Fibroblast of the conjunctiva (primary cell): ENCODE measurements around the gene ATCAY.
"Not testable (repeated sequence)": the region's sequence is repeated elsewhere in the genome, so short reads cannot be mapped to it uniquely, and the experiment has no call there.

Source experiments
- DNase-seq: peaks from one replicate; pipeline ENCODE4 v3.0.0-alpha.2; 2010; ENCODE audit warnings: low read depth

The ATCAY gene

DNA sequence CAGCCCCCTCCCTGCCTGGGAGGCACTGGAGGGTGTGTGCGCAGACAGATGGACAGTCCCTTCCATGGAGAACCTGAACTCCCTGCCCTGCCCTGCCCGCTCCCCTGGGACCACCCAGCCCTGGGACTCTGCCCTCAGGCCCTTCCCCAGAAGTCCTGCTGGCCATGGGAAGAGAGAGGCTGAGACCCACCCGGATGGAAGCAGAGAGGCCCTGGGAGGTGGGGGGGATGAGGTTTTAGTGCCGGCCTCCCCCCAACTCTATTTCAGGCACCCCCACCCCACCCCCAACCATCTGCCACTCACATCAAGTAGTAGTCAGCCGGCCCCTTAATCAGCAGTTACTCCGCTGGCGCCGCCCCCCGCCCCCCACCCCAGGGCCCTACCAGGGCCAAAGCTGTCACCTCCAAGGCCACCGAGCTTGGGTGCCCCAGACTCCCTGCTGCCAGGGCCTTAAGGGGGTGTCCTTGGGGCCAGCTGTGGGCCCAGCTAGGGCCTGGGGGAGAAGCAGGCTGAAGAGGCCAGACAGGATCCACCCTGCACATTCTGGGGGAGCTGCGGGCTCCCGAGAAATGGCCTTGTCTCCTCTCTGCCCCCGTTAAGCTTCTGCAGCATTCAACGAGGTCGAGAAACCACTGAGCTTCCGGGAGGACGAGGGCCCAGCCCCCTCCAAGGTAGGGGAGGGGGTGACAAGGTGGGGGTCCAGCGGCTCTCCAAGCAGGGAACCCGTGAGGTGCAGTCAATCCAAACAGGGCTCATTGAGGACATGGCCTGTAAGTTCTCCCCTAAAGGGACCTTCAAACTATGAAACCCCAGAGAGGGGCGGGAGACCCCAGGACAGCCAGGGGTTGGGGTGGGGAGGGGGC lies 69.7 kb downstream of the ATCAY start:
- no peak for DNase-seq

DNA sequence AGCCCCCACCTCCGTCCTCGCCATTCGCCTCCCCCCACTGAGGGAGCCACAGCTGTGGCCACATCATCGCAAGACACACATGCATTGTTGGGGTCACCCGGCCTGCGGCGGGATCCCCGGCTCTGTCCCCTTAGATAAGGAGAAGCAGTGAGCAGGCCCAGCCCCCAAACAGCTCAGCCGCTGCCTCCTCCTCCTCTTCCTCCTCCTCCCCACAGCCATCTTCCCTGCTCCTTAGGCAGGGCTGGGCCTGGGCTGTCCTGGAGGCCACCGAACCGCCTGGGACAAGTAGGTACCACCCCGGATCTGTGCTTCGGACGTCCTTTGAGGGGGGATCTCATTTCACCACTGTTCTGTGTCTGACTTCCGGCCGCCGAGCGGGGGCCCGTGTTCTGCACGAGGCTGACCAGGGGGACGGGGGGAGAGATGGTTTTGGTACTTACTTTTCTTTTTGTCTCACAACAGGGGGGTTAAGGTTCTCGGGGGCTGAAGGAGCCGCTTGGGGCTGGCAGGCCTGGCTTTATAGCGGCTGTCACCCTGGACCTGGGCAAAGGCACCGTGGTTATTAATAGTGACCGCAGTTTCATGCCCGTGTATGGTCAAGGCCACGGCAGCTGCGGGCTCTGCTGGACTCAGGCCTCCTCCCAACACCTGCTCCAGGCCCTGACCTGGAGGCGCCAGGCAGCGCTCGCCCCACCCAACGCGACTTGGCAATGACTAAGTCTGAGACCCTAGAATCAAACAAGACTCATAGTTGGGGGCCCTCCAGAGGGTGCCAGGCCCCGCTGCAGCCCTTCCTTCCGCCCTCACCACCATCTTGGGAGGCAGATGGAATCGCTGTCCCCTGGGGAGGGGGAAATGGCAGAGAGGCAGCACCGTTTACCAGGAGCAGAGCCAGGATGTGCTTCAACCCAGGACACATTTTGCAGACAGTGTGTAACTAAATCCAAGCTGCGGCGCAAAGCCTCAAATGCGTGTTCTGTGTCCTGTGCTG lies 70.7 kb downstream of the ATCAY start:
- no peak for DNase-seq

DNA sequence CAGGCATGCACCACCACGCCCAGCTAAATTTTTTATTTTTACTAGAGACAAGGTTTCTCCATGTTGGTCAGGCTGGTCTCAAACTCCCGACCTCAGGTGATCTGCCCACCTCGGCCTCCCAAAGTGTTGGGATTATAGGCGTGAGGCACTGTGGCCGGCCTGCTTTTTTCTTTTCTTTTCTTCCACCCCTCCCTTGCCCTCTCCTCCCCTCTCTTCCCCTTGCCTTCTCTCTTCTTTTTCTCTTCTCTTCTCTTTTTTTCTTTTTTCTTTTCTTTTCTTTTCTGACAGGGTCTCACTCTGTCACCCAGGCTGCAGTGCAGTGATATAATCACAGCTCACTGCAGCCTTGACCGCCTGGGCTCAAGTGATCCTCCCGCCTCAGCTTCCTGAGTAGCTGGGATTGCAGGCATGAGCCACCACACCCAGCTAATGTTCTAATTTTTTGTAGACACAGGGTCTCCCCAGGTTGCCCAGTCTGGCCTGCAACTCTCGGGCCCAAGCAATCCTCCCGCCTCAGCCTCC lies 72.3 kb downstream of the ATCAY start:
- not testable (repeated sequence) for DNase-seq

DNA sequence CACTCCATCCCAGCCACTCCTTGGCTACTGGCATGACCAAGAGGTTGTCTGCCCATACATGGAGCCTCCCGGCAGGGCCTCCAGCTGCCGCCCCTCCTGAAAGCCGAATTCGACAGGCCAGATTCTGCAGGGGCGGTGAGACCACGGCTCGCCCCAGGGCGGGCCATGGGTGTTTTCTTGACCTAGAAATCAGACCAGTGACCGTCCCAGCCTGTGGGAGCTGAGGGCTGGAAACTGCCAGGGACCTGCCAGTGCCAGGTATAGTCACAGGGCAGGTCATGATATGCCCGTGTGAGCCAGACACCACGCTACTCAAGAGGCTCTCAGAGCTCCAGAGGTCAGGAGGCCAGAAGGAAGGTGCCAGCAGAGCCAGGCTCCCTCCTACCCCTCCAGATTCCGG lies 73.6 kb downstream of the ATCAY start:
- DNase-seq: no peak

DNA sequence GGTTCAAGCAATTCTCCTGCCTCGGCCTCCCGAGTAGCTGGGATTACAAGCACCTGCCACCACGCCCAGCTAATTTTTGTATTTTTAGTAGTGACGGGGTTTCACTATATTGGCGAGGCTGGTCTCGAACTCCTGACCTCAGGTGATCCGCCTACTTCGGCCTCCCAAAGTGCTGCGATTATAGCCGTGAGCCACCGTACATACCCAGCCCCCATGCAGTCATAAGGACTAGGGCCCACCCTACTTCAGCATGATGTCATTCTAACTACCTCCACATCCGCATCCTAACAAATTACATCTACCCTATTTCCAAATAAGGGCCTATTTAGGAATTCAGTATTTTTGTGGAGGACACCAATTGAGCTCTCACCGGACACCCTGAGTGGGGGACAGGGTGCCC lies 74.8 kb downstream of the ATCAY start:
- DNase-seq: not testable (repeated sequence)

DNA sequence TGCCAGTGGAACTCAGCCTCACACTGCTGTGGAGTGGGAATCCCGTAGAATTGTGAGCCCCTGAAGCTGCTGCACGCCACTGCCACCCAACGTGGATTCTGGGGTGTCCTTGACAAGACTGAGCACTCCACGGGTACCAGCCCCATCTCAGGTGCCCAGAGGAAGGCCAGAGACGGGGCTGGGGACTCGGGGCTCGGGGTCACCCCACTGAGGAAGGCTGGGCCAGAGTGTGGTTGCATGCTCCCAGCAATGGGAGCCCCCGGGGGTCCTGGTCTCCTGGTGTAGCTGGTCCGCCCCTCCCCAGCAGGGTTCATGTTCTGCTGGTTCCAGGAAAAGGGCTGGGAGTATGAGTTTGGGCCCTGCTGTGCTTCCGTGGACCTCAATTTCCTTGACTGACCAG lies 75.2 kb downstream of the ATCAY start:
- DNase-seq: no peak

DNA sequence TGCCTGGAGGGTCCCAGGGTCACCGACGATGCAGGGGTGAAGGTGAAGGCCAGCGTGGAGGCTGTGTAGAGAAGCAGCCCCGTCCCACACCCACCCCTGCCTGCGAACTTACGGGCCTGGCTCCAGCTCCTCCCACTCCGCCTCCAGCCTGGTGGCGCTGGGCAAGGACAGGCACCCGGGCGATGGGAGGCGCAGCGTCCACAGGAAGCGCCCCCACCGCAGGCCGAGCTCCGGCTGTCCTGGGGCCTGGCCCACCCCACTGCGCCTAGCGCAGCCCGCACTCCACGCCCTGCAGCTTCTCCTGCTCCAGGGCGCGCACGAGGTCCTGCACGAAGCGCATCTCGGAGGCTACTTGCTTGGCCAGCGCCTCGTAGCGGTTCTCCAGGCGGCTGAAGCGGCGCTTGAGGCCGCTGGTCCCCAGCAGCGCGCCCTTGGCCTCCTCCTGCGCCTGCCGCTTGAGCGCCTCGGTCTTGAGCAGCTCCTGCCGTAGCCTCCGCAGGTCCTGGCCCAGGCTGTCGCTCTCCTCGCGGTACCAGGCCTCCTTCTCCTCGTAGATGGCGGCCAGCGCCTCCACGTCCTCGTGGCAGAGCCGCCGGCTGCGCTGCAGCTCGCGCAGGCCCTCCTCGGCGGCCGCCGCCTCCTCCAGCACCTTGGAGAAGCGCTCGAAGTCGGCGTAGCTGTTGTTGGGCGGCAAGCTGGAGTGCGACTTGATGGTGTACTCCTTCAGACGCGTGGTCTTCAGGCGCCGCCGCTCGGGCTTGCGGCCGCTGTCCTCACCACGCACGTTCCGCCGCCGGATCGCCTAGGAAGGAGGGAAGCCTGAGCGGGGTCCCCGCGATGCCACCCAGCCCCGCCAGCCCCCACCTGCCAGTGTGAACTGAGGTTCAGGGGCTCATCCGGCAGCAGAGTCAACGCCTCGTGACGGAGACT lies 78.6 kb downstream of the ATCAY start:
- no peak for DNase-seq

DNA sequence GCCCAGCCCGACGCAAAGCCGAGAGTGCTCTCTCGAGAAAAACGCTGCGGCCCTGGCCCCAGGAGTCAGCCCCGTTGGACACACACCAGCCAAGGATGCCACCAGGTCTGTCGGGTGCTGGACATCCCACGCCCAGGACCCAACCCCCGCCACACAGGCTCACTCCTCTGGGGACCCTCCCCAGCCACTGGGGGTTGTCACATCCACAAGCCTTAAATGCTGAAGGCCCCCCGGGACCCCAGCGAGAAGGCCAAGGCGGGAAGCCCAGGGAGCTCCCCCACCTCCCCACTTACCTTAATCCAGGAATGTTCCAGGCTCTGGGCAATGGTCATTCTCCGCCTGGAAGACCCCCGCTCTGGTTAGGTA lies 79.3 kb downstream of the ATCAY start:
- no peak for DNase-seq

DNA sequence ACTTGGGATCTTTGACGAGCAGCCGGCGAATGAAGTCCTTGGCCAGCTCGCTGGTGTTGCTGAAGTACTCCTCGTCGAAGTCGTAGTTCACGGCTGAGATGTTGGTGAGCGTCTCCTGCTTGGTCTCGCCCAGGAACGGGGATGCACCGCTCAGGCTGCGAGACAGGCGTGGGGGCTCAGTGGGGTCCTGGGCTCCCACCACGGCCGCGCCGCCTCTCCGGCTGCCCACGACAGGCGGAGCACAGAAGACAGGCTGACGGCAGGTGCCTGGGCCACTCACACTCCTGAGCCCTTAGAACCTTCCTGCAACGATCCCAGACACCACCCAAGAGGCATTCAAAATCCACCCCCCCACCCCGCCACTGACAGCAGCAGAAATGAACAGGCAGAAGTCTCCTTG lies 80.5 kb downstream of the ATCAY start:
- DNase-seq: no peak

DNA sequence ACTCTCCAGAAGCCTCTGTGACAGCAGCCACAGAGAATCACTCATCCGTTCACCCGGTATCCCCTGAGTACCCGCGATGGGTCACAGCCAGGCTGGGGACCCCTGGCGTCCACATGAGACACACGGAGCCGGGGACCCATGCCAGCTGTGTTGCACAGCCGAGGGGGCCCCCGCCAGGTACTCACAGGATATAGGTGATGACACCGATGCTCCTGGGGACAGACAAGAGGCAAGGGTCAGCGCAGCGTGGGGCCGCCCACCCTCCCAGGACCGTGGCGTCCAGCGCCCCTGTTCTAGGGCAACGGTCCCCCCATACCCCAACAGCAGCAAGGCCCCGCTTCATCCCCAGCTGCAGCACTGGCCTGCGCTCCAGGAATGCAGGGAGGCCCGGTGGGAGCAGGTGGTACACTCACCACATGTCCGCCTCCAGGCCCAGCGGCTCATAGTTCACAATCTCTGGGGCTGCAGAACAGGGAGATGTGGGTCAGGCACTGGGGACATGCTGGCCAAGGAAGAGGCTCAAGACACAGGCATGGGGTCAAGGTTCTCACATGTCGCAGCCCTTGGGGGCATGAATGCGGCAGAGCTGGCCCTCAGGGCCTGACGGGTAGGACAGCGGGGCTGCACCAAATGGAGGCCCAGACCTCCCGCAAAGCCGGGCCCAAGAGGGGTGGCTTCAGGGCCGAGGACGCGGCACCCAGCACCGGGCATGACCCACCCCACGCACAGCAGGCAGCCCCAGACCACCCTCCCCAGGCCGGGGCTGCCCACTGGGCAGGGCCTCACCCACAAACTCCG lies 83.2 kb downstream of the ATCAY start:
- DNase-seq: no peak

DNA sequence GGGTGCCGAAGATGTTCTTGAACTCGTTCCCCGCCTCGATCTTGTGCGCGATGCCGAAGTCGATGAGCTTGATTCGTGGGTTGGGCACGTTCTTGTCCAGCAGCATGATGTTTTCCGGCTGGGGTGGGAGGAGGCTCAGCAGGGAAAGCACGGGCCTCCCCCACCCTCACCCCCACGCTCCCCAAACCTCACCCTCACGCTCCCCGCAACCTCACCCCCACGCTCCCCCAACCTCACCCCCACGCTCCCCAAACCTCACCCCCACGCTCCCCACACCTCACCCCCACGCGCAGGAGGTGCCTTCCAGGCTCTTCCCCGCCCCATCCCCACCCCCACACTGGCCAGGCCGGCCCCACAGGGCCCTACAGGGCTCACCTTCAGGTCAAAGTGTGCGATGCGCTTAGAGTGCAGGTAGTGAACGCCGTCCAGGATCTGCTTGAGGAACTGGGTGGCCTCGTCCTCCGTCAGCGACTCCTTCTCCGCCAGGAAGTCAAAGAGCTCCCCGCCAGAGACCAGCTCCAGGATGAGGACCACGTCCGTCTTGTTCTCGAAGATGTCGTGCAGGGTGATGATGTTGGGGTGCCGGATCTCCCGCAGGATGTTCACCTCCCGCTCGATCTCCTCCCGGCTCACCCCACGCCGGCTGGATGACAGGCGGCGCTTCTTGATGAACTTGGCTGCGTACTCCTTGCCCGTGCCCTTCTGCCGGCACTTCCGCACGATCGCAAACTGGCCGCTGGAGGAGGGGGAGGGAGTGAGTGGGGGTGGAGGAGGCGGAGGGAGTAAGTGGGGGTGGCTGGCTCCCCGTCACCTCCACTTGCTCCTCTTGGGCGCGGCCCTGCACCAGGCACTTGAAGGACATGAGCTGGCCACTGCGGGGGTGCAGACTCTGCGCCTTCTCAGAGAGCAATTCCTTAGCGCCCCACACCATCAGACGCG lies 84.0 kb downstream of the ATCAY start:
- DNase-seq: no peak

DNA sequence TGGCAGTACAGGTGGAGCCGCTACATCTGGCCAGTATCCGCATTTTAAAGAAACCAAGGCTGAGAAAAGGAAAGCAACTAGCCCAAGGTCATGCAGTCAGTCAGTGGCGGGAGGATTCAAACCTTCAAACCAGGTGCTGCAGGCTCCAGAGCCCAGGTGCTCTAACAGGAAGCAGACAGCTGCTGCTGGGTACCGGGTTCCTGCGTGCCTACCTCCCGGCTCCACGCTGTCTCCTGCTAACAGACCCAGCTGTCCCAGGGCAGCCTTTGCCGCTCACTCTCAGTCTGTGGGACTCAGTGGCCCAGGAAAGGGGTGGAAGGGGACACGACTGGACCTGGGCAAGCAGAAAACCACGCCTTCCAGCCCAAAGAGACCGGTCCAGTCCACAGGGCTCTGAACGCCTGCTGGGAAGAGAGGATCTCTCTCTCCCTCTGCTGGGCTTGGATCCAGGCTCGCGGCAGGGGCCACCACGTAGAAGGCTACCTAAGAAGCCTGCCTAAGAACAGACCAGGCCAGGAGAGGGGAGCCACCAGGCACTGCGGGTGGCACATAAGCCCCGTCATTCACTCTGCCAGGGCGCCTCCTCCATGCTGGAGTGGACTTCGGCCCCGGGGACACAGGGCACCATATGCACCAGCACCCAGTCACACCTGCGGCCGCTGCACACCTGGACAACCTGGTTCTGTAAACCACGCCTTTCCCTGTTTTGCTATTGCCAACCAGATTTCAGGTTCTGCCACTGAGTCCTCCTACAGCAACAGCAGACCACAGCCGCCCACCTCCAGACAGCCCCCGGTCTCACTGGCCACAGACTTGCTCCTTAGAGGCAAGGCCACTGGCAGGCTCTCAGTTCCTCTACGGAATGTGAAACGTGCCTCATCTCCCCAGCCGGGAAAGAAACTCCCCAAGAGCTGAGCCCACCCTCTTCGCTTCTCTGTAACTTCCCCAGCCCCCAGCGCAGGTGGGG lies 85.8 kb downstream of the ATCAY start:
- no peak for DNase-seq

DNA sequence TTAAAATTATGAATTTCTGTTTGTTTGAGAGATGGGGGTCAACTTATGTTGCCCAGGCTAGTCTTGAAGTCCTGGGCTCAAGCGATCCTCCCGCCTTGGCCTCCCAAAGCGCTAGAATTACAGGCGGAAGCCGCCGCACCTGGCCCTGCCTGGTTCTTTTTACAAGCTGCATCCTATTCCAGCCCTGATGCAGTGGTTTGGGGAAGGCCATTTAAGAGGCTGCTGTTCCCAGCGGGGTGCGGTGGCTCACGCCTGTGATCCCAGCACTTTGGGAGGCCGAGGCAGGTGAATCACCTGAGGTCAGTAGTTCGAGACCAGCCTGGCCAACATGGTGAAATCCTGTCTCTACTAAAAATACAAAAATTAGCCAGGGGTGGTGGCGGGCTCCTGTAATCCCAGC lies 87.5 kb downstream of the ATCAY start:
- DNase-seq: not testable (repeated sequence)

DNA sequence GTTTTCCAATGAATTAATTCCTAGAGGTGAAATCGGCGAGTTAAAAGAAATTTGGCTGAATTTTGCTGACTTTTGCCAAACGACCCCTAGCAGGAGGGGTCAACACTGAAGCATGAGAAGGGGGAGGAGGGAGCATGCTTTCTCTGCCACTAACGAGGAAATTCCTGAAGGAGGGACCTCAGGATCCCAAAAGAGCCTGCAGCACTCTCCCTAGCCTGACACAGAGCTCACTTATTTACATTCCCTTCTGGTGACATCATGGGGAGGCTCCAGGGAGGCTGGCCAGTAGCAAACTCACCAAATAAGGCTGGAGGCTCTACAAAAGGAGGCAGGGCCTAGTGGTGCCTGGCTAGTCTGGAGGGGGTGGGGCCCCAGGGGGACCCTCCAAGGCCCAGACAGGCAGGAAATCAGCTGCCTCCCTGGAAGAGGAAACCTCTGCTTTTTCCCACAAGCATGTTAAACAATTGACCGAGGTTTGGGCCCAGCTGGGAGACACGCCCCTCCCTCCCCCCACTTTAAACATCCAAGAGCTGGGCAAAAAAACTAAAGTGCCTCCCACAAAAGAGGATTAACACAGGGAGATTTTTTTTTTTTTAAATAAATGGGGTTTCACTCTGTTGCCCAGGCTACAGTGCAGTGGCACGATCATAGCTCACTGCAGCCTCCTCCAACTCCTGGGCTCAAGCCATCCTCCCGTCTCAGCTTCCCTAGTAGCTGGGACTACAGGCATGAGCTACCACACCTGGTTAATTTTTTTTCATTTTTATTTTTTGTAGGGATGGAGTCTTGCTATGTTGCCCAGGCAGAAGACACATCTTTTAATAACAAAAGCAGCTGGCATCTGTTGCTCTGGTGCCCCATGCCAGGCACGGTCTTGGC lies 88.3 kb downstream of the ATCAY start:
- DNase-seq: peak; percentile 99

DNA sequence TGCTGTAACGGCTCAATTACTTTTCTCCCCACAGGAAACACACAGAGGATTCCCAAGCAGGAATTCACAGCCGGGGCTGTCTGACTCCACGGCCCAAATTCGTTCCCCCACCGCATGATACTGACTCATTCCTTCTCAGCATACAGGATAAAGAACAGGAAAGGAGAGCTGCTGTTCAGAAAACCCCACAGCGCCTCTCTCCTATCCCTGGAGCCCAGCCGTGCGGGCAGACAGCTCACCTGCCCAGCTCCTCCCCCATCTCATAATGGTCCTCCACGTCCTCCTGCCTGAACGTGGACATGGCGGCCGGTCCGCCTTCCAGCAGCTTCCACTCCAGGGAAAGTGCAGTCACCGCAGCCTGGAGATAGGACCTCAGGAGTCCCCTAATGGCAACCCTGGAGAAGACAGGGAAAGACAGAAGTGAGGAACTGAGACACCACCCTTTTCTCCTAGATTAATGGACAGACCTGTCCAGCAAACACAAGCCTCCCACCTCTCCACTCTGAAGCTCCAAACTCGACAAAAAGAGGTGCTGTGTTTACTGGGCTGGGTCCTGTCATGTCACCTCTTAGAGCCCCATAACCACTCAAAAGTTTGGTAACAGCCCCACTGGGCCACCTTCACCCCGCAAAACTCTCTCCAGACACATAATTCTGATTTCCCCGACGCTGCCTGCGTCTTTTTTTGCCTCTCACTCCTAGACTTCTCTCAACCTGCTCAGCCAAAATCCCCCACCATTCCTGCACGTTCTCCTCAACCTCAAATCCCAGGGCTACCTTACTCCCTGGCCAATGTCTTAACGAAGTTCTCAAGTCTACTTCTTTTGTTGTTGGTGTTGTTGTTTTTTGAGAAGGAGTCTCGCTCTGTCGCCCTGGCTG lies 89.2 kb downstream of the ATCAY start:
- no peak for DNase-seq

DNA sequence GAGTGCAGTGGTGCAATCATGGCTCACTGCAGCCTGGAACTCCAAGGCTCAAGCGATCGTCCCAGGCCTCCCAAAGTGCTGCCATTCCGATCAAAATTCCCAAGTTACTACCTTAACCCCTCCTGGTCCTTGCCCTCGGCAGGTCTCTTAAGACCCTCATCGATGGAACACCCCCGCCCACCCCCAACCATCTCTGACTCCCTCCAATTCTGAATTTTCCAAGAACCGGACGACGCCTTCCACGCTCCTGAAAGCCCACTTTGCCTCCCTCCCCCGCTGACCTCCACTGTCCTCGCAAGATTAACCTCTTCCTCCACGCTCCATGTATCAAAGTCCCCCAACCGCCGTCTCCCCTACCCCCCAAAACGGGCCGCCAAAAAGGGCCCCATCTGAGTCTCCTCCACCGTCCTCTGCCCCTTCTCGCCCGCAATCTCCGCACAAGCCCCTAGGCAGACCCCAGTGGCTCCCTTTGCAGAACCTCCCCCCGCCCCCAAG lies 89.9 kb downstream of the ATCAY start:
- DNase-seq: no peak
